H1 (cell line): ENCODE measurements around the gene SLC12A4. TPM values are rescaled to one million over a fixed set of nuclear protein-coding genes. Genes with fewer than 3 reads are reported as not detected.
"Not testable (repeated sequence)": the region's sequence is repeated elsewhere in the genome, so short reads cannot be mapped to it uniquely, and the experiment has no call there.

Experiments used
- CTCF ChIA-PET: fragments of 300-600 bp; sonication (Branson Sonifier 250); formaldehyde crosslinking; loops from one replicate; lab custom pipeline; 2021; ENCODE audit not compliant: partially characterized antibody; lab: Charles Lee
- POLR2A ChIA-PET: fragments of 300-600 bp; sonication (Branson Sonifier 250); formaldehyde crosslinking; loops from one replicate; lab custom pipeline; 2021; ENCODE audit warnings: inconsistent platforms; ENCODE audit not compliant: partially characterized antibody; lab: Charles Lee
- DNase-seq, 2 experiments: peaks; one replicate each; pipeline versions ENCODE4 v3.0.0 to v3.0.0-alpha.2; 2010 to 2022; ENCODE audit warnings: low spot score in 2 of 2, low read depth in 1 of 2, mixed read lengths in 1 of 2
- FAIRE-seq: peaks from 2 replicates; lab custom pipeline; 2011; peaks lifted over from hg19 to GRCh38; lab: Jason Lieb, UNC
- H2AFZ ChIP-seq: 2 replicates; pipeline ENCODE4 v1.8.1; 2012; ENCODE audit warnings: low read length, inconsistent platforms
- H2AK5ac ChIP-seq: 2 replicates; pipeline ENCODE4 v1.6.1; 2013; ENCODE audit warnings: low read depth, low read length
- H2BK120ac ChIP-seq: replicated peaks from 2 replicates; pipeline ENCODE3; 2013; ENCODE audit warnings: low read depth, low read length, inconsistent platforms
- H2BK12ac ChIP-seq: 2 replicates; pipeline ENCODE4 v1.6.1; 2013; ENCODE audit warnings: low read depth, low read length
- H2BK15ac ChIP-seq: 2 replicates; pipeline ENCODE4 v1.6.1; 2013; ENCODE audit warnings: low read length
- H2BK20ac ChIP-seq: 2 replicates; pipeline ENCODE4 v1.6.1; 2013; ENCODE audit warnings: low read length
- H2BK5ac ChIP-seq: 2 replicates; pipeline ENCODE4 v1.6.1; 2013; ENCODE audit warnings: low read depth, low read length
- H3K14ac ChIP-seq: 2 replicates; pipeline ENCODE4 v1.6.1; 2013; ENCODE audit warnings: inconsistent platforms; ENCODE audit not compliant: insufficient read length
- H3K18ac ChIP-seq: 2 replicates; pipeline ENCODE4 v1.6.1; 2013; ENCODE audit warnings: low read length; ENCODE audit errors: extremely low read depth
- H3K23ac ChIP-seq: 2 replicates; pipeline ENCODE4 v1.6.1; 2013; ENCODE audit warnings: inconsistent platforms; ENCODE audit not compliant: insufficient read length
- H3K23me2 ChIP-seq: 2 replicates; pipeline ENCODE4 v1.6.1; 2013; ENCODE audit warnings: low read depth, low read length
- H3K27ac ChIP-seq: 2 replicates; pipeline ENCODE4 v1.6.1; 2011; ENCODE audit warnings: low read depth, low read length, inconsistent platforms
- H3K27me3 ChIP-seq, 4 experiments: replicated peaks in 1 of 4; 1 replicate in 1 of 4; 2 replicates in 3 of 4; pipeline versions ENCODE4 v1.6.1 to v1.8.1; 2011 to 2013; ENCODE audit warnings: low read length in 3 of 4, mild to moderate bottlenecking in 3 of 4, inconsistent platforms in 2 of 4, mixed read lengths in 2 of 4, moderate library complexity in 1 of 4; ENCODE audit not compliant: control insufficient read depth in 3 of 4, insufficient read depth in 3 of 4; ENCODE audit errors: extremely low read depth in 1 of 4
- H3K36me3 ChIP-seq, 4 experiments: 2 replicates each; pipeline versions ENCODE4 v1.6.1 to v1.8.1; 2011 to 2013; ENCODE audit warnings: mild to moderate bottlenecking in 4 of 4, low read length in 3 of 4, moderate library complexity in 2 of 4, control low read depth in 1 of 4, inconsistent platforms in 1 of 4; ENCODE audit not compliant: insufficient read depth in 4 of 4, control insufficient read depth in 2 of 4
- H3K4ac ChIP-seq: replicated peaks from 2 replicates; pipeline ENCODE3; 2013; ENCODE audit warnings: low read length, low read depth, mixed read lengths, inconsistent platforms; ENCODE audit not compliant: insufficient read length
- H3K4me1 ChIP-seq, 4 experiments: replicated peaks in 1 of 4; 1 replicate in 1 of 4; 2 replicates in 3 of 4; pipeline versions ENCODE4 v1.6.1 to v1.8.1; 2011 to 2013; ENCODE audit warnings: low read length in 3 of 4, inconsistent platforms in 2 of 4, mixed read lengths in 1 of 4; ENCODE audit not compliant: insufficient read depth in 4 of 4, control insufficient read depth in 3 of 4
- H3K4me2 ChIP-seq, 2 experiments: 2 replicates each; pipeline versions ENCODE4 v1.6.1 to v1.8.1; 2011 to 2013; ENCODE audit warnings: low read depth in 2 of 2, low read length in 2 of 2, control low read depth in 1 of 2, inconsistent platforms in 1 of 2, mild to moderate bottlenecking in 1 of 2; ENCODE audit not compliant: insufficient read depth in 1 of 2
- H3K4me3 ChIP-seq, 4 experiments: fragments of 200-600, 300-600 bp in 1 of 4; sonication (generic), shearing (Covaris generic), sonication (Bioruptor Twin) in 1 of 4; 2 replicates each; pipeline versions ENCODE4 v1.5.1 to v1.8.1; 2011 to 2016; ENCODE audit warnings: low read length in 4 of 4, low read depth in 3 of 4, control low read depth in 2 of 4, inconsistent platforms in 2 of 4, mild to moderate bottlenecking in 2 of 4, mixed read lengths in 1 of 4, moderate library complexity in 1 of 4; ENCODE audit not compliant: insufficient read depth in 2 of 4; ENCODE audit errors: extremely low read depth in 1 of 4
- H3K56ac ChIP-seq: replicated peaks from 2 replicates; pipeline ENCODE3; 2013; ENCODE audit warnings: low read depth, mild to moderate bottlenecking, mixed read lengths, low read length, inconsistent platforms; ENCODE audit not compliant: insufficient read length
- H3K79me1 ChIP-seq: 2 replicates; pipeline ENCODE4 v1.6.1; 2013; ENCODE audit warnings: low read depth, low read length, control low read depth
- H3K79me2 ChIP-seq, 2 experiments: 2 replicates each; pipeline versions ENCODE4 v1.6.1 to v1.8.1; 2012 to 2013; ENCODE audit warnings: low read length in 2 of 2, mild to moderate bottlenecking in 2 of 2, inconsistent platforms in 1 of 2; ENCODE audit not compliant: insufficient read depth in 2 of 2, control insufficient read depth in 1 of 2
- H3K9ac ChIP-seq, 4 experiments: replicated peaks in 1 of 4; 1 replicate in 1 of 4; 2 replicates in 3 of 4; pipeline versions ENCODE4 v1.6.1 to v1.8.1; 2011 to 2013; ENCODE audit warnings: low read depth in 3 of 4, low read length in 3 of 4, control low read depth in 2 of 4, mild to moderate bottlenecking in 2 of 4, moderate library complexity in 2 of 4, inconsistent platforms in 1 of 4; ENCODE audit errors: extremely low read depth in 1 of 4
- H3K9me3 ChIP-seq, 2 experiments: 2 replicates each; pipeline versions ENCODE4 v1.6.1 to v1.8.1; 2012 to 2013; ENCODE audit warnings: mild to moderate bottlenecking in 2 of 2, moderate library complexity in 2 of 2, control low read depth in 1 of 2, inconsistent platforms in 1 of 2, low read depth in 1 of 2, low read length in 1 of 2, mixed read lengths in 1 of 2; ENCODE audit not compliant: insufficient read depth in 2 of 2
- H4K20me1 ChIP-seq, 2 experiments: replicated peaks in 1 of 2; 2 replicates each; pipeline versions ENCODE3 to v1.8.1; 2011 to 2013; ENCODE audit warnings: inconsistent platforms in 2 of 2, low read length in 2 of 2, mild to moderate bottlenecking in 1 of 2; ENCODE audit not compliant: insufficient read depth in 2 of 2, control insufficient read depth in 1 of 2
- H4K5ac ChIP-seq: 2 replicates; pipeline ENCODE4 v1.6.1; 2013; ENCODE audit warnings: low read length, low read depth, mixed read lengths, inconsistent platforms; ENCODE audit not compliant: insufficient read length
- H4K8ac ChIP-seq: 2 replicates; pipeline ENCODE4 v1.8.0; 2013; ENCODE audit warnings: mild to moderate bottlenecking, moderate library complexity, low read length, inconsistent platforms; ENCODE audit not compliant: insufficient read depth; ENCODE audit errors: extremely low read depth
- H4K91ac ChIP-seq: replicated peaks from 2 replicates; pipeline ENCODE3; 2013; ENCODE audit warnings: low read length, mixed read lengths, inconsistent platforms; ENCODE audit not compliant: insufficient read length
- WGBS, 2 experiments: shearing (Covaris generic) in 1 of 2; methylation state at CpG; one replicate each; pipeline versions ENCODE4 v1.1.6 to v1.1.7; 2013 to 2015; ENCODE audit warnings: low lambda C conversion rate in 2 of 2, mixed read lengths in 2 of 2, inconsistent platforms in 1 of 2, low coverage in 1 of 2, missing lambda C conversion rate in 1 of 2; ENCODE audit not compliant: insufficient replicate concordance in 2 of 2, insufficient coverage in 1 of 2, insufficient read length in 1 of 2; ENCODE audit errors: extremely low coverage in 1 of 2, missing lambda C conversion rate in 1 of 2; 5-methylcytosine and 5-hydroxymethylcytosine counted together
- polyA plus RNA-seq, 7 experiments: library from polyadenylated mRNA; depleted of rRNA in 3 of 7; stranded (reverse) in 5 of 7; unstranded in 2 of 7; fragments of >200 nt in 5 of 7; fragments of 200-250 nt in 2 of 7; gene quantifications; 1 replicate in 5 of 7; 2 replicates in 1 of 7; 4 replicates in 1 of 7; pipeline versions ENCODE4 v1.2.1 to v1.2.3, GENCODE V29; 2011 to 2013; ENCODE audit warnings: missing spikeins in 2 of 7, mixed read lengths in 2 of 7
- total RNA-seq: library from RNA; stranded (reverse); fragmentation: NEBNext Ultra II Directional; extraction: Animal tissue kit (Norgen Biotek cat#: 25700); gene quantifications from 2 replicates; pipeline ENCODE4 v1.2.1, GENCODE V29; 2021

SLC12A4 gene
- total and polyA plus RNA-seq, 2 of the 8 experiments (the other 6 are each of a cell fraction or from before 2014, with no cell fraction given) = 41.3 to 49.3 TPM

DNA sequence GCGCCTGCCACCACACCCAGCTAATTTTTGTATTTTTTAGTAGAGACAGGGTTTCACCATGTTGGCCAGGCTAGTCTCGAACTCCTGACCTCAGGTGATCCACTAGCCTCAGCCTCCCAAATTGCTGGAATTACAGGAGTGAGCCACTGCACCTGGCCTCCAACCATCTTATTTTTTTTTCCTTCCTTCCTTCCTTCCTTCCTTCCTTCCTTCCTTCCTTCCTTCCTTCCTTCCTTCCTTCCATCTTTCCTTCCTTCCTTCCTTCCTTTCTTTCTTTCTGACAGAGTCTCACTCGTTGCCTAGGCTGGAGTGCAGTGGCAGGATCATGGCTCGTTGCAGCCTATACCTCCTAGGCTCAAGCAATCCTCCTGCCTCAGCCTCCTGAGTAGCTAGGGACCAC is 41.4 kb upstream of the SLC12A4 start:
- FAIRE-seq, H3K27ac ChIP-seq: not testable (repeated sequence)

More for the DNA sequence above, 41.4 kb upstream of the SLC12A4 start:
- H4K5ac ChIP-seq, H3K9ac ChIP-seq, H3K4me2 ChIP-seq, H3K4me1 ChIP-seq, H3K14ac ChIP-seq, H3K9me3 ChIP-seq, H3K18ac ChIP-seq, H2BK20ac ChIP-seq, H2BK120ac ChIP-seq, H3K56ac ChIP-seq, DNase-seq, H3K79me2 ChIP-seq, H2BK15ac ChIP-seq, H4K8ac ChIP-seq, H3K4me3 ChIP-seq, H2BK12ac ChIP-seq, H3K27me3 ChIP-seq, H4K20me1 ChIP-seq, H4K91ac ChIP-seq, H3K23me2 ChIP-seq, H3K36me3 ChIP-seq, H3K4ac ChIP-seq, H3K23ac ChIP-seq, H3K79me1 ChIP-seq, H2AFZ ChIP-seq, H2AK5ac ChIP-seq, H2BK5ac ChIP-seq: not testable (repeated sequence)
- 94% methylated on average over 2 of the region's 4 CpGs; no CpG with 5 or more reads in 1 of the 2 experiments for WGBS, 2 experiments
- ChIA-PET POLR2A (interaction anchor here (1.0 kb wide), 1 partner anchor 12 kb away, joined by 3 read pairs; no protein-coding TSS in a partner anchor), CTCF (interaction anchor here (0.9 to 1.5 kb wide), 3 partner anchors 29 to 82 kb away, joined by 3 to 4 read pairs (median 3); no protein-coding TSS in a partner anchor)
